Smooth muscle cell (in vitro differentiated cells): Measurements from ENCODE around the gene PCDHGC4. TPM values are rescaled to one million over a fixed set of nuclear protein-coding genes. Genes with fewer than 3 reads are reported as not detected.

ENCODE experiments used
- DNase-seq: peaks from one replicate; lab custom pipeline; 2025; ENCODE audit not compliant: unreplicated experiment; lab: John Stamatoyannopoulos, UW
- H2AFZ ChIP-seq: fragments of 200-600 bp; sonication (generic); 2 replicates; pipeline ENCODE4 v1.6.0; 2016; ENCODE audit warnings: antibody characterized with exemption, low read depth, mild to moderate bottlenecking
- H3F3A ChIP-seq: fragments of 200-600 bp; sonication (generic); 2 replicates; pipeline ENCODE4 v1.6.0; 2017; ENCODE audit warnings: antibody characterized with exemption, low read depth
- H3K27ac ChIP-seq: fragments of 200-600 bp; sonication (generic); 2 replicates; pipeline ENCODE4 v1.5.1; 2016; ENCODE audit warnings: low read depth, mild to moderate bottlenecking
- H3K27me3 ChIP-seq: fragments of 200-600 bp; sonication (generic); 2 replicates; pipeline ENCODE4 v1.6.1; 2016; ENCODE audit warnings: low read depth, mild to moderate bottlenecking
- H3K36me3 ChIP-seq: fragments of 200-600 bp; sonication (generic); 2 replicates; pipeline ENCODE4 v1.5.1; 2016; ENCODE audit warnings: low read depth
- H3K4me1 ChIP-seq: fragments of 200-600 bp; sonication (generic); 2 replicates; pipeline ENCODE4 v1.5.1; 2016; ENCODE audit warnings: low read depth
- H3K4me2 ChIP-seq: fragments of 200-600 bp; sonication (generic); 2 replicates; pipeline ENCODE4 v1.6.0; 2016; ENCODE audit warnings: mild to moderate bottlenecking
- H3K4me3 ChIP-seq: fragments of 200-600 bp; sonication (generic); 2 replicates; pipeline ENCODE4 v1.5.1; 2016; ENCODE audit warnings: mild to moderate bottlenecking
- H3K79me2 ChIP-seq: fragments of 200-600 bp; sonication (generic); 2 replicates; pipeline ENCODE4 v1.6.0; 2016; ENCODE audit warnings: low read depth, mild to moderate bottlenecking
- H3K9ac ChIP-seq: fragments of 200-600 bp; sonication (generic); 2 replicates; pipeline ENCODE4 v1.6.0; 2016; ENCODE audit warnings: low read depth
- H3K9me3 ChIP-seq: fragments of 200-600 bp; sonication (generic); replicated peaks from 2 replicates; pipeline ENCODE4 v1.5.1; 2016; ENCODE audit warnings: low read depth
- H4K20me1 ChIP-seq: fragments of 200-600 bp; sonication (generic); 2 replicates; pipeline ENCODE4 v1.6.0; 2016; ENCODE audit warnings: low read depth
- CTCF ChIP-seq: fragments of 200-600 bp; sonication (generic); IDR thresholded peaks from 2 replicates; pipeline ENCODE4 v1.5.1; 2017; ENCODE audit warnings: borderline replicate concordance, mild to moderate bottlenecking, antibody characterized with exemption; ENCODE audit not compliant: insufficient read depth, poor library complexity, severe bottlenecking
- WGBS: methylation state at CpG from one replicate; pipeline ENCODE4 v1.1.7; 2016; ENCODE audit warnings: low lambda C conversion rate; 5-methylcytosine and 5-hydroxymethylcytosine counted together
- polyA plus RNA-seq: library from polyadenylated mRNA; unstranded; fragments of >200 nt; fragmentation: Nextera tagmentation; extraction: Ambion mirVana; gene quantifications from 2 replicates; pipeline ENCODE4 v1.2.1, GENCODE V29; 2016
- total RNA-seq: library from RNA; depleted of rRNA; stranded (reverse); fragments of >200 nt; gene quantifications from 2 replicates; pipeline ENCODE4 v1.2.3, GENCODE V29; 2014

The PCDHGC4 gene
- total and polyA plus RNA-seq, 2 experiments from 2014 or later = 0.16 to 3.8 TPM

DNA sequence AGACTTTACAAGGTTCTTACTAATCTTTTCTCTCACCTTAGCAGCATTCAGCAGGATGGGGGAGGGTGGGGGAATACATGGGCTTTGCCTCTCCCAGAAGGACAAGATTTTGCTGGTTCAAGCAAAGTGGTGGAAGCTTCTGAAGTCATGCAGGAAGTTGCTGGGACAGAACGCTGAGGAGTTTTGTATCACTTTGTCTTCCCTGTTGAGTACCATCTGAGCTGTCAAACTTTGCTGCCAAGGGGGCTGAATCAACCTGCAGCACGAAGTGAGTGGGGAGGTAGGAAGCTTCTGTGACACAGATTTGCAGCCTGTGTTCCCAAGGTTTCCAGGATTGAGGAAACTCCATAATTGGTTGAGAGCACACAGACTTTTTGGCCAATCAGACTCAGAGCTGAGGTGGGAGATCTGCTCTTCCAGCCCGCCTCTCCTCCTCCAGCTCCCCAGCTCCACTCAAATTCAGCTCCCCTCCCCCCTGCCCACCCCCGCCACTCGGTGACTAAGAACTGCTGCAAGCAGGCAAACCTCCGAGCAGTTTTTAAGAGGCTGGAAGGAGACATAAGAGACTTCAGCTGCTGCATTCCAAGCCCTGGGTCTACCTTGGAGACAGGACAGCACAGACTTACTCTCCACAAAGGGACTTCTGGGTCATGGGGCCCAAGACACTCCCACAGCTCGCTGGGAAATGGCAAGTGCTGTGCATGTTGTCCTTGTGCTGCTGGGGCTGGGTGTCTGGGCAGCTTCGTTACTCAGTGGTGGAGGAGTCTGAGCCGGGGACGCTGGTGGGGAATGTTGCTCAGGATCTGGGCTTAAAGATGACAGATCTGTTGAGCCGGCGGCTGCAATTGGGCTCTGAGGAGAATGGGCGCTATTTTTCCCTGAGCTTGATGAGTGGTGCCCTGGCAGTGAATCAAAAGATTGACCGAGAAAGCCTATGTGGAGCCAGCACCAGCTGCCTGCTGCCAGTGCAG, 4.0 kb downstream of the PCDHGC4 start, which contains the start of gene PCDHGC5:
TSS of gene PCDHGC5 (plus strand) at position 491 of the 971 bp plus-strand sequence. CDS start at position 651, 160 bp downstream.
- DNase-seq = no peak
- Histone ChIP-seq H2AFZ (no peak within 1 kb of the TSS), H3K9me3 (no peaks in the 10 kb centered on the region), H3K36me3 (no peaks in the 10 kb centered on the region), H3K27ac (peak within 1 kb of the TSS; percentile 81), H3F3A (peaks cover 41% of the 10 kb centered on the region), H3K4me1 (peaks cover 5% of the 10 kb centered on the region), H3K9ac (no peak within 1 kb of the TSS), H3K79me2 (peaks cover 46% of the 10 kb centered on the region), H3K27me3 (no peaks in the 10 kb centered on the region), H3K4me2 (peak within 1 kb of the TSS; percentile 82), H4K20me1 (peaks cover 93% of the 10 kb centered on the region), H3K4me3 (peak within 1 kb of the TSS; percentile 15)
- WGBS = 17% methylated on average over 14 of the region's 14 CpGs
- no peak for TF ChIP-seq CTCF

GRCh38 chr5:141489841-141490240, 5.0 kb downstream of the PCDHGC4 start:
- TF ChIP-seq CTCF = no peak
- Histone ChIP-seq H3K9ac (no peak overlapping the region), H3K9me3 (no peaks in the 10 kb centered on the region), H3F3A (peaks cover 45% of the 10 kb centered on the region), H3K4me1 (peaks cover 11% of the 10 kb centered on the region), H4K20me1 (peaks cover 84% of the 10 kb centered on the region), H3K27me3 (no peaks in the 10 kb centered on the region), H3K36me3 (no peaks in the 10 kb centered on the region), H2AFZ (no peak overlapping the region), H3K4me2 (peak overlapping the region; percentile 82), H3K79me2 (peaks cover 49% of the 10 kb centered on the region), H3K27ac (peak overlapping the region; percentile 81), H3K4me3 (no peak overlapping the region)
- DNase-seq = no peak
- WGBS = 97% methylated on average over 10 of the region's 10 CpGs

- no peaks in the 10 kb centered on the region for H3K36me3 ChIP-seq
- H3K9me3 ChIP-seq = no peaks in the 10 kb centered on the region
- H2AFZ ChIP-seq = no peak overlapping the region
- no peaks in the 10 kb centered on the region for H3K27me3 ChIP-seq
- H3K9ac ChIP-seq = no peak overlapping the region
- peak overlapping the region; percentile 82 for H3K4me2 ChIP-seq
- no peak overlapping the region for H3K4me3 ChIP-seq
- H4K20me1 ChIP-seq = peaks cover 80% of the 10 kb centered on the region
- no peak for TF ChIP-seq CTCF
- peak overlapping the region; percentile 81 for H3K27ac ChIP-seq
- peaks cover 45% of the 10 kb centered on the region for H3K79me2 ChIP-seq
- 97% methylated on average over 10 of the region's 10 CpGs for whole genome bisulfite sequencing
- peaks cover 45% of the 10 kb centered on the region for H3F3A ChIP-seq
- H3K4me1 ChIP-seq = peaks cover 15% of the 10 kb centered on the region
- no peak for DNase-seq
Observed at GRCh38 chr5:141490271-141490670, 5.4 kb downstream of the PCDHGC4 start.
